Measurements from ENCODE around the gene CDON.

CDON gene

GRCh38 chr11:126012852-126013251, 49.8 kb downstream of the CDON start:
- Histone ChIP-seq H3K4me3 (replicated peaks; ENCODE audit: insufficient read depth, low read length) (no peak overlapping the region), H3K27me3 (ENCODE audit: insufficient read depth, poor library complexity, severe bottlenecking) (peaks cover 6% of the 10 kb centered on the region), H3K27ac (replicated peaks) (no peak overlapping the region)
- DNase-seq (ENCODE audit: low read depth in 1 of 2, low spot score in 1 of 2): no peak
- TF ChIP-seq REST (IDR thresholded peaks at IDR 0.05; ENCODE audit: insufficient replicate concordance, low read depth) (no peak), POLR2AphosphoS5 (IDR thresholded peaks at IDR 0.05; ENCODE audit: low read depth) (no peak), CTCF (IDR thresholded peaks at IDR 0.05; ENCODE audit: insufficient read depth, low read length) (no peak), SPI1 (IDR thresholded peaks at IDR 0.05; ENCODE audit: borderline replicate concordance, low read depth) (no peak), GABPA (IDR thresholded peaks at IDR 0.05; ENCODE audit: low read depth) (no peak)

- TF ChIP-seq REST (IDR thresholded peaks at IDR 0.05; ENCODE audit: insufficient replicate concordance, low read depth) (no peak), SPI1 (IDR thresholded peaks at IDR 0.05; ENCODE audit: borderline replicate concordance, low read depth) (no peak), POLR2AphosphoS5 (IDR thresholded peaks at IDR 0.05; ENCODE audit: low read depth) (no peak), CTCF (IDR thresholded peaks at IDR 0.05; ENCODE audit: insufficient read depth, low read length) (no peak), GABPA (IDR thresholded peaks at IDR 0.05; ENCODE audit: low read depth) (no peak)
- Histone ChIP-seq H3K27ac (replicated peaks) (no peak overlapping the region), H3K27me3 (ENCODE audit: insufficient read depth, poor library complexity, severe bottlenecking) (peaks cover 6% of the 10 kb centered on the region), H3K4me3 (replicated peaks; ENCODE audit: insufficient read depth, low read length) (no peak overlapping the region)
- DNase-seq (ENCODE audit: low read depth in 1 of 2, low spot score in 1 of 2): no peak
These were observed 50.9 kb downstream of the CDON start for GRCh38 chr11:126011754-126012153.

GRCh38 chr11:126011265-126011664, 51.4 kb downstream of the CDON start:
- DNase-seq (ENCODE audit: low read depth in 1 of 2, low spot score in 1 of 2): no peak
- Histone ChIP-seq H3K4me3 (replicated peaks; ENCODE audit: insufficient read depth, low read length) (no peak overlapping the region), H3K27ac (replicated peaks) (no peak overlapping the region), H3K27me3 (ENCODE audit: insufficient read depth, poor library complexity, severe bottlenecking) (peaks cover 6% of the 10 kb centered on the region)
- no peak for TF ChIP-seq SPI1 (IDR thresholded peaks at IDR 0.05; ENCODE audit: borderline replicate concordance, low read depth)
- TF ChIP-seq REST (IDR thresholded peaks at IDR 0.05; ENCODE audit: insufficient replicate concordance, low read depth): no peak
- no peak for TF ChIP-seq GABPA (IDR thresholded peaks at IDR 0.05; ENCODE audit: low read depth)
- no peak for TF ChIP-seq POLR2AphosphoS5 (IDR thresholded peaks at IDR 0.05; ENCODE audit: low read depth)
- TF ChIP-seq CTCF (IDR thresholded peaks at IDR 0.05; ENCODE audit: insufficient read depth, low read length): no peak

Data from HL-60 (cell line).